Mesendoderm (in vitro differentiated cells): Measurements from ENCODE around the gene PPP1R2C.
A peak's percentile ranks its signal among the peaks of the same experiment; 100 is the strongest.

Experiments
- DNase-seq: peaks from one replicate; pipeline ENCODE4 v3.0.0; 2013
- H2AK5ac ChIP-seq: 2 replicates; pipeline ENCODE4 v1.6.1; 2013; ENCODE audit warnings: low read length, inconsistent platforms
- H2BK120ac ChIP-seq: 2 replicates; pipeline ENCODE4 v1.6.1; 2013; ENCODE audit warnings: low read depth, mild to moderate bottlenecking, low read length, moderate library complexity, mixed read lengths
- H2BK15ac ChIP-seq: replicated peaks from 2 replicates; pipeline ENCODE4 v1.6.1; 2013; ENCODE audit warnings: low read depth, mild to moderate bottlenecking, moderate library complexity
- H2BK5ac ChIP-seq: 2 replicates; pipeline ENCODE4 v1.6.1; 2013; ENCODE audit warnings: low read length, inconsistent platforms
- H3K18ac ChIP-seq: 2 replicates; pipeline ENCODE4 v1.6.1; 2013; ENCODE audit warnings: mild to moderate bottlenecking, low read length, mixed read lengths
- H3K23ac ChIP-seq: one replicate; pipeline ENCODE4 v1.6.1; 2013; ENCODE audit warnings: low read length
- H3K27ac ChIP-seq: 2 replicates; pipeline ENCODE4 v1.5.1; 2013; ENCODE audit warnings: low read depth, mild to moderate bottlenecking, inconsistent platforms, low read length, moderate library complexity
- H3K27me3 ChIP-seq: 2 replicates; pipeline ENCODE4 v1.6.1; 2013; ENCODE audit warnings: low read length, control low read depth, mild to moderate bottlenecking, inconsistent platforms; ENCODE audit not compliant: insufficient read depth, poor library complexity
- H3K36me3 ChIP-seq: 2 replicates; pipeline ENCODE4 v1.6.1; 2013; ENCODE audit warnings: low read length, inconsistent platforms; ENCODE audit not compliant: control insufficient read depth, insufficient read depth
- H3K4ac ChIP-seq: one replicate; pipeline ENCODE4 v1.6.1; 2013; ENCODE audit warnings: low read depth, mild to moderate bottlenecking, low read length, moderate library complexity
- H3K4me1 ChIP-seq: 2 replicates; pipeline ENCODE4 v1.6.1; 2013; ENCODE audit warnings: low read depth, low read length, inconsistent platforms; ENCODE audit not compliant: control insufficient read depth
- H3K4me2 ChIP-seq: 2 replicates; pipeline ENCODE4 v1.6.1; 2013; ENCODE audit warnings: low read length
- H3K4me3 ChIP-seq: 2 replicates; pipeline ENCODE4 v1.5.1; 2013; ENCODE audit warnings: mild to moderate bottlenecking, low read length
- H3K56ac ChIP-seq: one replicate; pipeline ENCODE4 v1.6.1; 2013; ENCODE audit warnings: low read length
- H3K79me1 ChIP-seq: 2 replicates; pipeline ENCODE4 v1.6.1; 2013; ENCODE audit warnings: low read length, inconsistent platforms
- H3K79me2 ChIP-seq: 2 replicates; pipeline ENCODE4 v1.6.1; 2013; ENCODE audit warnings: mild to moderate bottlenecking, low read length; ENCODE audit not compliant: control insufficient read depth, insufficient read depth
- H3K9ac ChIP-seq: 2 replicates; pipeline ENCODE4 v1.6.1; 2013; ENCODE audit warnings: low read length, inconsistent platforms
- H4K5ac ChIP-seq: one replicate; pipeline ENCODE4 v1.6.1; 2013; ENCODE audit warnings: low read length
- H4K8ac ChIP-seq: one replicate; pipeline ENCODE4 v1.6.1; 2013; ENCODE audit warnings: low read depth, mild to moderate bottlenecking, control low read depth, low read length, moderate library complexity
- WGBS: extraction: QIAGEN DNeasy Blood & Tissue Kit; methylation state at CpG from one replicate; pipeline ENCODE4 v1.1.7; 2013; ENCODE audit warnings: low lambda C conversion rate, missing lambda C conversion rate; ENCODE audit not compliant: insufficient coverage; ENCODE audit errors: extremely low coverage; 5-methylcytosine and 5-hydroxymethylcytosine counted together

The PPP1R2C gene

DNA sequence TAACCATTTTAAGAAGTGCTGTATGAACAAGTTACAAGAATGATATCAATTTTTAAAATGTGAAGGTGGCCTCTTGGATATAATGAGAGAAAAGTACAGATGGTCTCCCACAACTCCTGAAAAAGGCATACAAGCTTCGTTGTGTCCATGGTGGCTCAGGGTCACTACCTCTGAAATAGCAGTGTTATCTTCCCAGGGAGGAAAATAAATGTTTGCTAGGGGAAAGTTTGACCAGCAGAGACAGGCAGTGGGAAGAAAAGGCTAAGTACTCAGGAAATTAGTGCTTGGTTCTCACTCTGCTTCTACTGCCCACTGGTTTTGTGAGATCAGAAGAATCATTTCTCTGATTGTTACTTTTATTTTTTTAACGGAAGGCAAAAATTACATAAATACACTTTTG, 39.4 kb downstream of the PPP1R2C start:
- no peak for DNase-seq
- no peak overlapping the region for H3K18ac ChIP-seq
- H2BK5ac ChIP-seq, result no peak overlapping the region
- H3K4ac ChIP-seq, result no peak overlapping the region
- H3K79me2 ChIP-seq, result no peaks in the 10 kb centered on the region
- H3K79me1 ChIP-seq, result no peaks in the 10 kb centered on the region
- H3K36me3 ChIP-seq, result no peaks in the 10 kb centered on the region
- no CpG with 5 or more reads among the region's 2 CpGs for WGBS
- no peak overlapping the region for H3K4me3 ChIP-seq
- no peak overlapping the region for H2BK120ac ChIP-seq
- H3K56ac ChIP-seq, result no peak overlapping the region
- no peaks in the 10 kb centered on the region for H3K4me1 ChIP-seq
- no peak overlapping the region for H2BK15ac ChIP-seq
- no peak overlapping the region for H2AK5ac ChIP-seq
- no peak overlapping the region for H4K5ac ChIP-seq
- no peak overlapping the region for H3K4me2 ChIP-seq
- no peak overlapping the region for H3K23ac ChIP-seq
- no peak overlapping the region for H3K9ac ChIP-seq
- no peaks in the 10 kb centered on the region for H3K27me3 ChIP-seq
- H3K27ac ChIP-seq, result no peak overlapping the region
- H4K8ac ChIP-seq, result no peak overlapping the region

DNA sequence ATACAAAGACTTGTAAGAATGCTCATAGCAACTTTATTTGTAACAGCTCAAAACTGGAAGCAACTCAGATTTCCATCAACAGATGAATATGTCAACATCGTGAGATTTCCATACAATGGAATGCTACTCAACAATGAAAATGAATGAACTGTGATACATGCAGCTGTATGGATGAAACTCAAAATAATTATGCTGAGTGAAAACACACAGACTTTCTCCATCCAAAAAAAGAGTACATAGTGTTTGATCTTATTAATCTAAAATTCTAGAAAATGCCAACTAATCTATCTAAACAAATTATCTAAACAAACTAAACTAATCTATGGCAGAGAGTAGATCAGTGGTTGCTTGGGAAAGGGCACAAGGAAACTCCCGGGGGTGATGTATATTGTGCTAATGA, 42.7 kb downstream of the PPP1R2C start:
- no peak overlapping the region for H2BK120ac ChIP-seq
- no CpG with 5 or more reads among the region's 2 CpGs for WGBS
- no peak overlapping the region for H3K4ac ChIP-seq
- no peak overlapping the region for H3K18ac ChIP-seq
- no peak overlapping the region for H2BK5ac ChIP-seq
- H3K4me2 ChIP-seq, result no peak overlapping the region
- no peak overlapping the region for H4K8ac ChIP-seq
- H3K9ac ChIP-seq, result no peak overlapping the region
- no peak overlapping the region for H3K27ac ChIP-seq
- no peak overlapping the region for H3K56ac ChIP-seq
- no peaks in the 10 kb centered on the region for H3K4me1 ChIP-seq
- no peaks in the 10 kb centered on the region for H3K79me2 ChIP-seq
- no peak for DNase-seq
- H3K79me1 ChIP-seq, result no peaks in the 10 kb centered on the region
- H3K36me3 ChIP-seq, result no peaks in the 10 kb centered on the region
- no peak overlapping the region for H4K5ac ChIP-seq
- no peak overlapping the region for H3K23ac ChIP-seq
- no peaks in the 10 kb centered on the region for H3K27me3 ChIP-seq
- no peak overlapping the region for H2BK15ac ChIP-seq
- no peak overlapping the region for H3K4me3 ChIP-seq
- no peak overlapping the region for H2AK5ac ChIP-seq

DNA sequence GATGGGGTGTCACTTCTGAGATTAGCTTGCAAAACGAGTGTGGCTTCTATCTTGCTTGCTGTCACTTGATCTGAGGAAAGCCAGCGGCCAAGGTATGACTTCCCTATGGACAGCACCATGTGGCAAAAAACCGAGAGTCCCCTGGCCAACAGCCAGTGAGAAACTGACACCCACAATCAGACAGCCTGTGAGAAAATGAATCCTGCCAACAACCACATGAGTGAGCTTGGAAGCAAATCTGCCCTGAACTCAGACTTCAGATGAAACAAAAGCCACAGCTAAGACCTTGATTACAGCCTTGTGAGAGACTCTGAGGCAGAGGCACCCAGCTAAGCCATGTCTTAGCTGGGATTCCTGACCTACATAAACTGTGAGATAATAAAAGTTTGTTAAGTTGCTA, 45.5 kb downstream of the PPP1R2C start:
- Histone ChIP-seq H3K4me1 (no peaks in the 10 kb centered on the region), H3K36me3 (no peaks in the 10 kb centered on the region), H3K79me1 (no peaks in the 10 kb centered on the region), H3K4me3 (no peak overlapping the region), H3K79me2 (no peaks in the 10 kb centered on the region), H4K8ac (no peak overlapping the region), H3K27me3 (no peaks in the 10 kb centered on the region), H2BK120ac (no peak overlapping the region), H3K23ac (no peak overlapping the region), H3K18ac (no peak overlapping the region), H4K5ac (no peak overlapping the region), H2AK5ac (no peak overlapping the region), H2BK15ac (no peak overlapping the region), H3K27ac (no peak overlapping the region), H2BK5ac (no peak overlapping the region), H3K4ac (no peak overlapping the region), H3K56ac (peak overlapping the region; percentile 34), H3K4me2 (no peak overlapping the region), H3K9ac (no peak overlapping the region)
- no peak for DNase-seq
- WGBS, result no CpG with 5 or more reads among the region's 3 CpGs
